ENCODE results near the gene ZFR. TPM values are rescaled to one million over a fixed set of nuclear protein-coding genes. Genes with fewer than 3 reads are reported as not detected.

The ZFR gene
- total RNA-seq, 1 experiment from 2014 or later, result 62.4 TPM

- Histone ChIP-seq H2BK5ac (ENCODE audit: insufficient read length, low read length) (no peak overlapping the region), H2BK20ac (ENCODE audit: low read depth, low read length, poor library complexity, severe bottlenecking) (no peak overlapping the region), H3K56ac (ENCODE audit: insufficient read length, low read depth, low read length) (no peak overlapping the region), H3K27ac (ENCODE audit: insufficient read length, low read depth, low read length) (no peak overlapping the region), H2BK120ac (ENCODE audit: low read depth, low read length, poor library complexity, severe bottlenecking) (no peak overlapping the region), H3K23me2 (ENCODE audit: insufficient read length, low read depth, low read length, poor library complexity, severe bottlenecking) (no peaks in the 10 kb centered on the region), H2AFZ (ENCODE audit: low read length) (no peak overlapping the region), H3K4me2 (ENCODE audit: insufficient read depth, insufficient read length, low read length) (no peak overlapping the region), H3K18ac (ENCODE audit: insufficient read length, low read depth, low read length) (no peak overlapping the region), H3K23ac (ENCODE audit: insufficient read length, low read depth, low read length) (no peak overlapping the region), H3K27me3 (ENCODE audit: insufficient read depth, low read length) (no peaks in the 10 kb centered on the region), H3K4ac (ENCODE audit: low read depth, low read length) (no peak overlapping the region), H4K20me1 (ENCODE audit: control insufficient read depth, insufficient read depth, insufficient read length) (no peaks in the 10 kb centered on the region), H2BK12ac (ENCODE audit: insufficient read length, low read depth, low read length) (no peak overlapping the region), H3T11ph (ENCODE audit: low read length) (no peak overlapping the region), H2AK5ac (ENCODE audit: insufficient read length, low read length) (no peak overlapping the region), H3K9ac (ENCODE audit: extremely low read depth, insufficient read length, low read length) (no peak overlapping the region), H4K5ac (ENCODE audit: insufficient read length, low read depth, low read length) (no peak overlapping the region), H3K4me1 (ENCODE audit: insufficient read depth, low read length) (no peaks in the 10 kb centered on the region), H3K79me2 (ENCODE audit: insufficient read depth, low read length) (no peaks in the 10 kb centered on the region), H2BK15ac (ENCODE audit: low read depth, low read length) (no peak overlapping the region), H3K9me3 (ENCODE audit: control insufficient read depth, low read depth, low read length) (no peaks in the 10 kb centered on the region), H4K8ac (replicated peaks; ENCODE audit: insufficient read length, low read depth, low read length) (no peak overlapping the region), H3K14ac (ENCODE audit: insufficient read depth, low read length) (no peak overlapping the region), H3K79me1 (ENCODE audit: insufficient read depth, low read depth, low read length, poor library complexity, severe bottlenecking) (no peaks in the 10 kb centered on the region), H4K91ac (ENCODE audit: insufficient read length, low read depth, low read length) (no peak overlapping the region)
- no peak for DNase-seq
- H3K9me3 Mint-ChIP-seq, result no peaks in the 10 kb centered on the region
- no peak overlapping the region for H3K4me3 Mint-ChIP-seq
- no peaks in the 10 kb centered on the region for H3K27me3 Mint-ChIP-seq (ENCODE audit: low read depth)
- no peaks in the 10 kb centered on the region for H3K36me3 Mint-ChIP-seq (ENCODE audit: insufficient read depth in 1 of 3, low read depth in 3 of 3)
- no peak overlapping the region; a peak in 1 of 7 replicates for H3K27ac Mint-ChIP-seq
- TF ChIP-seq, protein P1, sequence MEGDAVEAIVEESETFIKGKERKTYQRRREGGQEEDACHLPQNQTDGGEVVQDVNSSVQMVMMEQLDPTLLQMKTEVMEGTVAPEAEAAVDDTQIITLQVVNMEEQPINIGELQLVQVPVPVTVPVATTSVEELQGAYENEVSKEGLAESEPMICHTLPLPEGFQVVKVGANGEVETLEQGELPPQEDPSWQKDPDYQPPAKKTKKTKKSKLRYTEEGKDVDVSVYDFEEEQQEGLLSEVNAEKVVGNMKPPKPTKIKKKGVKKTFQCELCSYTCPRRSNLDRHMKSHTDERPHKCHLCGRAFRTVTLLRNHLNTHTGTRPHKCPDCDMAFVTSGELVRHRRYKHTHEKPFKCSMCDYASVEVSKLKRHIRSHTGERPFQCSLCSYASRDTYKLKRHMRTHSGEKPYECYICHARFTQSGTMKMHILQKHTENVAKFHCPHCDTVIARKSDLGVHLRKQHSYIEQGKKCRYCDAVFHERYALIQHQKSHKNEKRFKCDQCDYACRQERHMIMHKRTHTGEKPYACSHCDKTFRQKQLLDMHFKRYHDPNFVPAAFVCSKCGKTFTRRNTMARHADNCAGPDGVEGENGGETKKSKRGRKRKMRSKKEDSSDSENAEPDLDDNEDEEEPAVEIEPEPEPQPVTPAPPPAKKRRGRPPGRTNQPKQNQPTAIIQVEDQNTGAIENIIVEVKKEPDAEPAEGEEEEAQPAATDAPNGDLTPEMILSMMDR (conservative IDR thresholded peaks at IDR 0.05), result no peak
- H3K4me1 Mint-ChIP-seq, result peaks cover 12 to 16% of the 10 kb centered on the region in 2 experiments
- WGBS (ENCODE audit: extremely low coverage, insufficient read length, low lambda C conversion rate), result no CpG with 5 or more reads among the region's 7 CpGs
Observed at GRCh38 chr5:32473072-32473471, 28.5 kb upstream of the ZFR start.
